Pulmonary artery endothelial cell (primary cell): Measurements from ENCODE around the gene CLEC16A. TPM values are rescaled to one million over a fixed set of nuclear protein-coding genes. Genes with fewer than 3 reads are reported as not detected.

Source experiments
- DNase-seq: peaks from one replicate; pipeline ENCODE4 v3.0.0-alpha.2; 2011; ENCODE audit warnings: low read depth, low spot score
- total RNA-seq: library from RNA; depleted of rRNA; stranded (reverse); fragments of >200 nt; gene quantifications from 2 replicates; pipeline ENCODE4 v1.2.3, GENCODE V29; 2014

Gene CLEC16A
- total RNA-seq, 1 donor from 2014 or later = 13.0 TPM

- DNase-seq = no peak
Observed at GRCh38 chr16:11036868-11037410, 92.6 kb downstream of the CLEC16A start.

DNA sequence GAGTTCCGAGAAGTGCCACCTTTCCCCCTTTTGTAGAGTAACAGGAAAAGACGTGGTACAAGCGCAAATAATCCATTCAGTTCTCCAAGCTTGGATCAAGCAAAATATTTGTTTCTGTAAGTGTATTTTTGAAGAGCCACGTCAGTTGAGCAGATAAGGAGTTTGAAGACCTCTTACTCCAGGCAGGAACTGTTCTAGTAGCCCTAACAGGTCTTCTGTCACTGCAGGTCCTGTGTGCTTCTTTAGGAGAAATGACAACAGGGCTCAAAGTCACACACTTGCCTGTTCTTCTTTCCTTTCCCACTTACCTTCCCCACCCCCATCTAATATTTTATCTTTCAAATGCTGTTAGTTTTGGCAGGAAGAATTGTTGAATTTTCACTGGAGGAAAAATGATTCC is 93.9 kb downstream of the CLEC16A start:
- DNase-seq = no peak

GRCh38 chr16:11038777-11039176 is 94.4 kb downstream of the CLEC16A start:
- no peak for DNase-seq

DNA sequence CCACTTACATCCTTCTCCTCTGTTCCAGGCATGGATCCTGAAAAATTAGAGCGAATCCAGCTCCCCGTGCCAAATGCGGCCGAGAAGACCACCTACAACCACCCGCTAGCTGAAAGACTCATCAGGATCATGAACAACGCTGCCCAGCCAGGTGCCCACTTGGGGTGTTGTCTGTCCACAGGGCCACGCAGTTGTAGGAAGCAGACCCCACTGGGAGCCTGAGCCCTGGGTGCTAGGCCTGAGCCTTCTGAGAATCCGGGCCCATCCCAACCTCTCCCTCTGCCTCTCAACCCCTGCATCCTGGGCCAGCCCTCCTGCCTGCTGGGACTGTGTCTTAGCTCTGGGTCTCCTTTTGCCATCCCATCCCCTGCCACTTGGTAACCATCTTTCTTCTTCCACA is 95.4 kb downstream of the CLEC16A start:
- no peak for DNase-seq

- DNase-seq = no peak
Observed at GRCh38 chr16:11042191-11042590, 97.8 kb downstream of the CLEC16A start.

GRCh38 chr16:11045441-11045840 is 101.1 kb downstream of the CLEC16A start:
- no peak for DNase-seq

DNA sequence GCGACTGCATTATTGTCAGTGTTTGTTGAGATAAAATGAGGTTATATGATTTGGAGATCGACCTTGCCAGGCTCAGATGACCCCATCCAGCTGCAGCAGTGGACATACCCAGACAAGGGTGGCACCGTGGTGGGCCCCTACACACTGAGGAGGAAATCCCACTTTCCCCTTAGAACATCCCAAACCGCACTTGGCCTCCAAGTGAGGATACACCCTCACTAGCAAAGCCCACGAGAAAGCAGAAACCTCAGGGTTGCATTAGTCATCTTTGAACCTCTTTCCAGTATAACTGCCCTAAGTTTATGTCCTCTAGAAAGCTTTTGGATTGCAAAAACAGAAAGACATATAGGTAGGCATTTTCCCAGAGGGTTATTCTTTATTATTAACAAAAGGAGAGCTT is 101.5 kb downstream of the CLEC16A start:
- no peak for DNase-seq

GRCh38 chr16:11046382-11046931 is 102.1 kb downstream of the CLEC16A start:
- no peak for DNase-seq

GRCh38 chr16:11047057-11047456 is 102.7 kb downstream of the CLEC16A start:
- no peak for DNase-seq

DNA sequence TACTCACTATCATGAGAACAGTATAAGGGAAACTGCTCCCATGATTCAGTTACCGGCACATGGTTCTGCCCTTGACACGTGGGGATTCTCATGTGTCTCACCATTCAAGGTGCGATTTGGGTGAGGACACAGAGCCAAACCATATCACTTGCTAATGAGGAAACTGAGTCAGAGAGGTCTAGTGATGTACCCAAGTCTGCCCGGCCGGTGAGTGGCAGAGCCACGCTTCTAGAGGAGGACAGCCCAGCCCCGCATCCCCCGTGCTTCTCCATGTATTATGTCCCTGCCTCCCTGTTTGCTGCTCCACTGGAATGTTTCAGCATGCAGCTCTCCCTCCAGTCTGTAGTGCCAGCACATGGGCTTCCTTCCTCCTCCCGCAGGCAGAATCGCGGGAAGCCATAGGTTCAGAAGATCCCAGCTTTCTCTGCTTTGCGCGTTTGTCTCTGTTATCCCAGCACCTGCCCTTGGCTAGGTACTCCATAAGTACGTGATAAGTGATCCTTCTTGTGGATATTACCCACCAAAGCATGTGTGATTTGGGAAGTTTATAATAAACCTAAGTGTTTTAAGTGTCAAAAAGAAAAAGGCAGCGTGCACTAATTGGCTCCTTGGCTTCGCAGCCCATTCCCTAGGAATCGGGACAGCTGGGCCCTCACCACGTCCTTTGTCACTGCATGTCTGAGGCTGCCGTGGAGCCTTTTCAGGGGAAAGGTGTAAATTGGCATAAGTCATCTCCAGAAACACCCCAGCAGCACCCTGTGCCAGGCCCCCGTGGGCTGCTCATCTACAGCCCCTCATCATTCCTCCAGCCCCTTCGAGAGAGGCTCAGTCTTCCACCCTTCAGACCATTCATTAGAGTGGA is 103.8 kb downstream of the CLEC16A start:
- no peak for DNase-seq

DNA sequence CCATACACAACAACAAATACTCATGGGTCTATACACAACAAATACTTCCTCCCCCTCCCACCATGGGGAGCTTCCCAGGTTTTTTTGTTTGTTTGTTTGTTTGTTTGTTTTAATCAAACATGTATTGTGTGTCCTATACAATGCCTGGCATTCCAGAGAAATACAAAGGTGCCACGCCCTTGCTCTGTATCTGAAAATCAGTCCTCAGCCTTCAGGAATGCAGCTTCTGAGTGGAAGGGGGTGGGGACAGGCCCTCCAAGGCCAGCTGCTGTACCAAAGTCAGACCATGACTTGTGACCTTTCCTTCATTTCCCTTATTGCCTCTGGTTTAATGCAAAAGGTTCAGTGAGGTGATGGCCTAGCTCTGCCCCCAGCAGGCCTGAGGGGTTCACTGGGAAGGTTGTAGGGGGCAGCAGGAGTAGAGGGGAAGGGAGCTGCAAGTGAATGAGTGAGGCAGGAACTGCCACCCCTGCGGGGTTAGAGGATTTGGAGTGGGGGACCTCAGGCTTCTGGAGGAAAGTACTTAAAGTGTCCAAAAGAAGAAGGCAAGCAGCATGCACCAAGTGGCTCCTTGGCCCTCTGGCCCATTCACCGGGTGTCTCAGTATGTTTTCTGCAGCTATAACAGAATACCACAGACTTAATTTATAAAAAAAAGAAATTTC is 105.2 kb downstream of the CLEC16A start:
- DNase-seq = no peak

- no peak for DNase-seq
Observed at GRCh38 chr16:11050536-11050935, 106.2 kb downstream of the CLEC16A start.

DNA sequence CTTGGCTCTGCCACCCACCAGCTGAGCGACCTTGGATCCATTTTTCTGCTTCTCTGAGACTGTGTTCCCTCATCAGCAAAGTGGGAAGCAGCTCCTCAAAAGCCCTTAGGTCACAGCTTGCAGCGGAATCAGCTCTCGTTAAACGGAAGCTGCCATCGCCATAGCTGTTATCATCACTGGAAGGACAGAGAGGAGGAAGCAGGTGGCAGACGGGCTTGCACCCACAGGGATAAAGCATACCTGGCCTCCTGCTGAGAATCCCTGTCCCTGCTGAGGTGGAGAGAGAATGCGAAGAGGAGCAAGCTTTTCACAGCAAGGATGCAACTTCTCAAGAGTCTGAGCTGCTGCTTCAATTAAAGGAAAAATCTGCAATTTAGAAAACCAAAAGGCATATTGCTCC is 106.6 kb downstream of the CLEC16A start:
- no peak for DNase-seq

DNA sequence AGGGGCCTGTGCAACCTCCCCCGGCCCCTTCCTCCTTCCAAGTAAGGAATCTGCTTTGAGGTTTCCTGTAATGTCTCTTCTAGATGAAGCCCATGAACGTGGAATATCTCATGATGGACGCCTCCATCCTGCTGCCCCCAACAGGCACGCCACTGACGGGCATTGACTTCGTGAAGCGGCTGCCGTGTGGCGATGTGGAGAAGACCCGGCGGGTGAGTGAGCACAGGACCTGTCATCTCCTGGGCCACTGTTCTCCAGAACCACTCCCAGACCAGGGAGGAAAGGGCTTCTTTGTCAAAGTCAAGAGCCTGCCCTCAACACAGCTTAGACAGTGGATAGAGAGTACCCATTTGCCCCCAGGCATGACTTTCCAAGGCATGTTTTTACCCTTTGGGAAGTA is 107.1 kb downstream of the CLEC16A start:
- DNase-seq = no peak

DNA sequence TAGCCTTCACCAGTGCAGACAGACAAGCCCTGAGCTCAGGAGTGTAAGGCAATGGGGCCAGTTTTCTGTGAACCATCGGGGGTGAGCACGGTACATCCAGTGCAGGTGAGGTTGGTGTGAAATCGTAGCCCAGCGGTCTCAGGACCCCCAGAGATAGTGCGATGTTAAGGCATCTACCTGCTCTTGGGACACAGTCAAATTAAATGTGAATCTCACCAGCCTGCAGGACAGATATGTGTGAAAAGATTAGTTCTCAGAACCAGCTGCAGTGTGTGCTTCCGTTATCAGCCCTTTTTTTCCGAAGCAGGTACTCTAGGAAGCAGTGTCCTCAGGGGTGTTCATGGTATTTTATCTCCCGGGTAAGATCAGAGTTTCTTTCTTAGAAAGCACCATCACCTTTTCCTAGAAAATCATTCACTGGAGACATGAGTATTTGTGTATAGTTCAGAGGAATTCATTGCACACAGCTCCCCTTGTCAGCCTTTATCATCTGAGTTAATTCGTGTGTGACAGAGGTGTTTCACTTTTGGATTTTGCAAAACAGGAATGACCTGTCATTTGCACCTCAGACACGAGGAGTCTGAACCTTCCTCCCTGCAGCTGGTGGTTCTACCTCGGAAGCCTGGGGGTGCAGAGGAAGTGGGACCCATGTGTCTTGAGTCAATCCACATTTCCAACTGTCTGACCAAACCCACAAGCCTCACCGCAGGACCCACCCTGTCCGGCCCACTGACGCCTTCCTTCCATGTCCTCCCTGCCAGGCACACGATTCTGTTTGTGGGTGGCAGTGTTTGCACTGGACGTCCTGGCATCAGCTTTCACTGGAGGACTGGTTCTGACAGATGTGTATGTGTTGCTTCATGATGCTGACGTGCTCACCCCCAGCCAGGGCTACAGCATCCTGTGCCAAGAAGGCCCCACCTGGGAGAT is 107.8 kb downstream of the CLEC16A start:
- DNase-seq = no peak

- no peak for DNase-seq
Observed at GRCh38 chr16:11053916-11054460, 109.6 kb downstream of the CLEC16A start.

- DNase-seq = no peak
Observed at GRCh38 chr16:11056090-11056992, 112.0 kb downstream of the CLEC16A start.

- DNase-seq = no peak
Observed at GRCh38 chr16:11056993-11057649, 112.8 kb downstream of the CLEC16A start.

- DNase-seq = no peak
Observed at GRCh38 chr16:11057711-11058345, 113.5 kb downstream of the CLEC16A start.
